H1 (cell line): Measurements from ENCODE around the gene SNRNP200. TPM values are rescaled to one million over a fixed set of nuclear protein-coding genes. Genes with fewer than 3 reads are reported as not detected.

Experiments
- CTCF ChIA-PET: fragments of 300-600 bp; sonication (Branson Sonifier 250); formaldehyde crosslinking; loops from one replicate; lab custom pipeline; 2021; ENCODE audit not compliant: partially characterized antibody; lab: Charles Lee
- POLR2A ChIA-PET: fragments of 300-600 bp; sonication (Branson Sonifier 250); formaldehyde crosslinking; loops from one replicate; lab custom pipeline; 2021; ENCODE audit warnings: inconsistent platforms; ENCODE audit not compliant: partially characterized antibody; lab: Charles Lee
- DNase-seq, 2 experiments: peaks; one replicate each; pipeline versions ENCODE4 v3.0.0 to v3.0.0-alpha.2; 2010 to 2022; ENCODE audit warnings: low spot score in 2 of 2, low read depth in 1 of 2, mixed read lengths in 1 of 2
- FAIRE-seq: peaks from 2 replicates; lab custom pipeline; 2011; peaks lifted over from hg19 to GRCh38; lab: Jason Lieb, UNC
- H2AFZ ChIP-seq: 2 replicates; pipeline ENCODE4 v1.8.1; 2012; ENCODE audit warnings: low read length, inconsistent platforms
- H2AK5ac ChIP-seq: 2 replicates; pipeline ENCODE4 v1.6.1; 2013; ENCODE audit warnings: low read depth, low read length
- H2BK120ac ChIP-seq: replicated peaks from 2 replicates; pipeline ENCODE3; 2013; ENCODE audit warnings: low read depth, low read length, inconsistent platforms
- H2BK12ac ChIP-seq: 2 replicates; pipeline ENCODE4 v1.6.1; 2013; ENCODE audit warnings: low read depth, low read length
- H2BK15ac ChIP-seq: 2 replicates; pipeline ENCODE4 v1.6.1; 2013; ENCODE audit warnings: low read length
- H2BK20ac ChIP-seq: 2 replicates; pipeline ENCODE4 v1.6.1; 2013; ENCODE audit warnings: low read length
- H2BK5ac ChIP-seq: 2 replicates; pipeline ENCODE4 v1.6.1; 2013; ENCODE audit warnings: low read depth, low read length
- H3K14ac ChIP-seq: 2 replicates; pipeline ENCODE4 v1.6.1; 2013; ENCODE audit warnings: inconsistent platforms; ENCODE audit not compliant: insufficient read length
- H3K18ac ChIP-seq: 2 replicates; pipeline ENCODE4 v1.6.1; 2013; ENCODE audit warnings: low read length; ENCODE audit errors: extremely low read depth
- H3K23ac ChIP-seq: 2 replicates; pipeline ENCODE4 v1.6.1; 2013; ENCODE audit warnings: inconsistent platforms; ENCODE audit not compliant: insufficient read length
- H3K23me2 ChIP-seq: 2 replicates; pipeline ENCODE4 v1.6.1; 2013; ENCODE audit warnings: low read depth, low read length
- H3K27ac ChIP-seq: 2 replicates; pipeline ENCODE4 v1.6.1; 2011; ENCODE audit warnings: low read depth, low read length, inconsistent platforms
- H3K27me3 ChIP-seq, 4 experiments: replicated peaks in 1 of 4; 1 replicate in 1 of 4; 2 replicates in 3 of 4; pipeline versions ENCODE4 v1.6.1 to v1.8.1; 2011 to 2013; ENCODE audit warnings: low read length in 3 of 4, mild to moderate bottlenecking in 3 of 4, inconsistent platforms in 2 of 4, mixed read lengths in 2 of 4, moderate library complexity in 1 of 4; ENCODE audit not compliant: control insufficient read depth in 3 of 4, insufficient read depth in 3 of 4; ENCODE audit errors: extremely low read depth in 1 of 4
- H3K36me3 ChIP-seq, 4 experiments: 2 replicates each; pipeline versions ENCODE4 v1.6.1 to v1.8.1; 2011 to 2013; ENCODE audit warnings: mild to moderate bottlenecking in 4 of 4, low read length in 3 of 4, moderate library complexity in 2 of 4, control low read depth in 1 of 4, inconsistent platforms in 1 of 4; ENCODE audit not compliant: insufficient read depth in 4 of 4, control insufficient read depth in 2 of 4
- H3K4ac ChIP-seq: replicated peaks from 2 replicates; pipeline ENCODE3; 2013; ENCODE audit warnings: low read length, low read depth, mixed read lengths, inconsistent platforms; ENCODE audit not compliant: insufficient read length
- H3K4me1 ChIP-seq, 4 experiments: replicated peaks in 1 of 4; 1 replicate in 1 of 4; 2 replicates in 3 of 4; pipeline versions ENCODE4 v1.6.1 to v1.8.1; 2011 to 2013; ENCODE audit warnings: low read length in 3 of 4, inconsistent platforms in 2 of 4, mixed read lengths in 1 of 4; ENCODE audit not compliant: insufficient read depth in 4 of 4, control insufficient read depth in 3 of 4
- H3K4me2 ChIP-seq, 2 experiments: 2 replicates each; pipeline versions ENCODE4 v1.6.1 to v1.8.1; 2011 to 2013; ENCODE audit warnings: low read depth in 2 of 2, low read length in 2 of 2, control low read depth in 1 of 2, inconsistent platforms in 1 of 2, mild to moderate bottlenecking in 1 of 2; ENCODE audit not compliant: insufficient read depth in 1 of 2
- H3K4me3 ChIP-seq, 4 experiments: fragments of 200-600, 300-600 bp in 1 of 4; sonication (generic), shearing (Covaris generic), sonication (Bioruptor Twin) in 1 of 4; 2 replicates each; pipeline versions ENCODE4 v1.5.1 to v1.8.1; 2011 to 2016; ENCODE audit warnings: low read length in 4 of 4, low read depth in 3 of 4, control low read depth in 2 of 4, inconsistent platforms in 2 of 4, mild to moderate bottlenecking in 2 of 4, mixed read lengths in 1 of 4, moderate library complexity in 1 of 4; ENCODE audit not compliant: insufficient read depth in 2 of 4; ENCODE audit errors: extremely low read depth in 1 of 4
- H3K56ac ChIP-seq: replicated peaks from 2 replicates; pipeline ENCODE3; 2013; ENCODE audit warnings: low read depth, mild to moderate bottlenecking, mixed read lengths, low read length, inconsistent platforms; ENCODE audit not compliant: insufficient read length
- H3K79me1 ChIP-seq: 2 replicates; pipeline ENCODE4 v1.6.1; 2013; ENCODE audit warnings: low read depth, low read length, control low read depth
- H3K79me2 ChIP-seq, 2 experiments: 2 replicates each; pipeline versions ENCODE4 v1.6.1 to v1.8.1; 2012 to 2013; ENCODE audit warnings: low read length in 2 of 2, mild to moderate bottlenecking in 2 of 2, inconsistent platforms in 1 of 2; ENCODE audit not compliant: insufficient read depth in 2 of 2, control insufficient read depth in 1 of 2
- H3K9ac ChIP-seq, 4 experiments: replicated peaks in 1 of 4; 1 replicate in 1 of 4; 2 replicates in 3 of 4; pipeline versions ENCODE4 v1.6.1 to v1.8.1; 2011 to 2013; ENCODE audit warnings: low read depth in 3 of 4, low read length in 3 of 4, control low read depth in 2 of 4, mild to moderate bottlenecking in 2 of 4, moderate library complexity in 2 of 4, inconsistent platforms in 1 of 4; ENCODE audit errors: extremely low read depth in 1 of 4
- H3K9me3 ChIP-seq, 2 experiments: 2 replicates each; pipeline versions ENCODE4 v1.6.1 to v1.8.1; 2012 to 2013; ENCODE audit warnings: mild to moderate bottlenecking in 2 of 2, moderate library complexity in 2 of 2, control low read depth in 1 of 2, inconsistent platforms in 1 of 2, low read depth in 1 of 2, low read length in 1 of 2, mixed read lengths in 1 of 2; ENCODE audit not compliant: insufficient read depth in 2 of 2
- H4K20me1 ChIP-seq, 2 experiments: replicated peaks in 1 of 2; 2 replicates each; pipeline versions ENCODE3 to v1.8.1; 2011 to 2013; ENCODE audit warnings: inconsistent platforms in 2 of 2, low read length in 2 of 2, mild to moderate bottlenecking in 1 of 2; ENCODE audit not compliant: insufficient read depth in 2 of 2, control insufficient read depth in 1 of 2
- H4K5ac ChIP-seq: 2 replicates; pipeline ENCODE4 v1.6.1; 2013; ENCODE audit warnings: low read length, low read depth, mixed read lengths, inconsistent platforms; ENCODE audit not compliant: insufficient read length
- H4K8ac ChIP-seq: 2 replicates; pipeline ENCODE4 v1.8.0; 2013; ENCODE audit warnings: mild to moderate bottlenecking, moderate library complexity, low read length, inconsistent platforms; ENCODE audit not compliant: insufficient read depth; ENCODE audit errors: extremely low read depth
- H4K91ac ChIP-seq: replicated peaks from 2 replicates; pipeline ENCODE3; 2013; ENCODE audit warnings: low read length, mixed read lengths, inconsistent platforms; ENCODE audit not compliant: insufficient read length
- BRCA1 ChIP-seq: IDR thresholded peaks from 2 replicates; pipeline ENCODE4 v1.6.1; 2012; ENCODE audit warnings: low read depth, low read length, improper control_type of control experiment
- CBX5 ChIP-seq: fragments of 300-800, 300-1000 bp; sonication (generic); IDR thresholded peaks from 2 replicates; pipeline ENCODE4 v1.7.1; 2016; ENCODE audit warnings: antibody characterized with exemption, low read length, low read depth
- CBX8 ChIP-seq: fragments of 300-800, 300-1000 bp; sonication (generic); IDR thresholded peaks from 2 replicates; pipeline ENCODE4 v1.7.1; 2016; ENCODE audit warnings: low read depth, low read length, borderline replicate concordance
- FOSL1 ChIP-seq: IDR thresholded peaks from 2 replicates; pipeline ENCODE4 v1.6.1; 2011; ENCODE audit warnings: mild to moderate bottlenecking, low read depth, low read length, moderate library complexity; ENCODE audit not compliant: insufficient read depth
- HDAC2 ChIP-seq, 2 experiments: fragments of 300-600 bp in 1 of 2; sonication (generic) in 1 of 2; IDR thresholded peaks; 2 replicates each; pipeline ENCODE4 v1.6.1; 2011 to 2012; ENCODE audit warnings: low read depth in 2 of 2, low read length in 2 of 2, mild to moderate bottlenecking in 2 of 2, moderate library complexity in 2 of 2, borderline replicate concordance in 1 of 2, inconsistent platforms in 1 of 2
- HDAC6 ChIP-seq: IDR thresholded peaks from one replicate; pipeline ENCODE4 v1.7.1; 2012; ENCODE audit warnings: low read depth, mild to moderate bottlenecking, inconsistent platforms, low read length, moderate library complexity
- KDM1A ChIP-seq: fragments of 200-600, 300-600 bp; sonication (generic); IDR thresholded peaks from 2 replicates; pipeline ENCODE4 v1.7.1; 2016; ENCODE audit warnings: mild to moderate bottlenecking, low read length, borderline replicate concordance
- MAFK ChIP-seq: IDR thresholded peaks from 2 replicates; pipeline ENCODE4 v1.6.1; 2012; ENCODE audit warnings: low read depth, mild to moderate bottlenecking, improper control_type of control experiment, low read length
- RXRA ChIP-seq: IDR thresholded peaks from 2 replicates; pipeline ENCODE4 v1.6.1; 2011; ENCODE audit warnings: low read depth, mild to moderate bottlenecking, low read length, moderate library complexity; ENCODE audit not compliant: insufficient read depth
- SIRT6 ChIP-seq: IDR thresholded peaks from one replicate; pipeline ENCODE4 v1.7.1; 2012; ENCODE audit warnings: low read length, inconsistent platforms
- TCF12 ChIP-seq: IDR thresholded peaks from 2 replicates; pipeline ENCODE4 v1.6.1; 2011; ENCODE audit warnings: low read depth, mild to moderate bottlenecking, low read length
- YY1 ChIP-seq: IDR thresholded peaks from 2 replicates; pipeline ENCODE4 v1.6.1; 2011; ENCODE audit warnings: low read depth, mild to moderate bottlenecking, low read length
- WGBS, 2 experiments: shearing (Covaris generic) in 1 of 2; methylation state at CpG; one replicate each; pipeline versions ENCODE4 v1.1.6 to v1.1.7; 2013 to 2015; ENCODE audit warnings: low lambda C conversion rate in 2 of 2, mixed read lengths in 2 of 2, inconsistent platforms in 1 of 2, low coverage in 1 of 2, missing lambda C conversion rate in 1 of 2; ENCODE audit not compliant: insufficient replicate concordance in 2 of 2, insufficient coverage in 1 of 2, insufficient read length in 1 of 2; ENCODE audit errors: extremely low coverage in 1 of 2, missing lambda C conversion rate in 1 of 2; 5-methylcytosine and 5-hydroxymethylcytosine counted together
- polyA plus RNA-seq, 7 experiments: library from polyadenylated mRNA; depleted of rRNA in 3 of 7; stranded (reverse) in 5 of 7; unstranded in 2 of 7; fragments of >200 nt in 5 of 7; fragments of 200-250 nt in 2 of 7; gene quantifications; 1 replicate in 5 of 7; 2 replicates in 1 of 7; 4 replicates in 1 of 7; pipeline versions ENCODE4 v1.2.1 to v1.2.3, GENCODE V29; 2011 to 2013; ENCODE audit warnings: missing spikeins in 2 of 7, mixed read lengths in 2 of 7
- total RNA-seq: library from RNA; stranded (reverse); fragmentation: NEBNext Ultra II Directional; extraction: Animal tissue kit (Norgen Biotek cat#: 25700); gene quantifications from 2 replicates; pipeline ENCODE4 v1.2.1, GENCODE V29; 2021

Gene SNRNP200
- total and polyA plus RNA-seq, 2 of the 8 experiments (the other 6 are each of a cell fraction or from before 2014, with no cell fraction given), result 190 to 289 TPM

- Histone ChIP-seq H3K9me3 (no peaks in the 10 kb centered on the region), H3K9ac (no peak overlapping the region), H3K23me2 (no peaks in the 10 kb centered on the region), H2BK5ac (no peak overlapping the region), H2AFZ (no peak overlapping the region), H4K91ac (no peak overlapping the region), H2BK20ac (no peak overlapping the region), H3K14ac (no peak overlapping the region), H2BK15ac (no peak overlapping the region), H4K20me1 (peaks cover 3% of the 10 kb centered on the region in 2 experiments), H2AK5ac (no peak overlapping the region), H3K79me1 (no peaks in the 10 kb centered on the region), H3K36me3 (peaks cover 26 to 77% (median 64%) of the 10 kb centered on the region in 4 experiments), H3K27me3 (no peaks in the 10 kb centered on the region), H4K5ac (no peak overlapping the region), H3K4me1 (no peaks in the 10 kb centered on the region), H2BK120ac (no peak overlapping the region), H3K4me2 (no peak overlapping the region), H3K79me2 (no peaks in the 10 kb centered on the region), H3K27ac (no peak overlapping the region), H3K18ac (no peak overlapping the region), H2BK12ac (no peak overlapping the region), H3K56ac (no peak overlapping the region), H4K8ac (no peak overlapping the region), H3K23ac (no peak overlapping the region), H3K4me3 (no peak overlapping the region), H3K4ac (no peak overlapping the region)
- no peak for DNase-seq
- WGBS, 2 experiments, result 91% methylated on average over 9 of the region's 9 CpGs; no CpG with 5 or more reads in 1 of the 2 experiments
- ChIA-PET POLR2A (interaction anchor here (1.6 to 1.7 kb wide), 2 partner anchors 8 to 51 kb away, joined by 3 to 9 read pairs; no protein-coding TSS in a partner anchor), CTCF (interaction anchor here (0.7 kb wide), 1 partner anchor 8 kb away, joined by 3 read pairs; no protein-coding TSS in a partner anchor)
- FAIRE-seq, result no peak
- no peak for TF ChIP-seq TCF12
- no peak for TF ChIP-seq SIRT6
- TF ChIP-seq RXRA, result no peak
- no peak for TF ChIP-seq FOSL1
- TF ChIP-seq MAFK, result no peak
- no peak for TF ChIP-seq HDAC2 (IDR thresholded peaks at IDR 0.05; ENCODE audit: borderline replicate concordance in 1 of 2, low read depth in 2 of 2, low read length in 2 of 2)
- no peak for TF ChIP-seq KDM1A
- TF ChIP-seq CBX8, result no peak
- no peak for TF ChIP-seq BRCA1
- TF ChIP-seq HDAC6, result no peak
- TF ChIP-seq YY1, result no peak
- TF ChIP-seq CBX5, result no peak
These were observed 47.8 kb upstream of the SNRNP200 start for GRCh38 chr2:96353032-96353561.
